ENCODE results near the gene SLC35B3. TPM values are rescaled to one million over a fixed set of nuclear protein-coding genes. Genes with fewer than 3 reads are reported as not detected.
A peak's percentile ranks its signal among the peaks of the same experiment; 100 is the strongest.
"Not testable (repeated sequence)": the region's sequence is repeated elsewhere in the genome, so short reads cannot be mapped to it uniquely, and the experiment has no call there.

SLC35B3 gene
- total RNA-seq = 16.9 TPM
- long read RNA-seq, transcript SLC35B3-202 (11 exons, 1,973 nt) = major isoform, 14 of 41 reads
- long read RNA-seq, partial matches to known transcripts = 0 of 41 reads
- long read RNA-seq, other reads (novel, unspliced or antisense) = 25 of 41 reads

DNA sequence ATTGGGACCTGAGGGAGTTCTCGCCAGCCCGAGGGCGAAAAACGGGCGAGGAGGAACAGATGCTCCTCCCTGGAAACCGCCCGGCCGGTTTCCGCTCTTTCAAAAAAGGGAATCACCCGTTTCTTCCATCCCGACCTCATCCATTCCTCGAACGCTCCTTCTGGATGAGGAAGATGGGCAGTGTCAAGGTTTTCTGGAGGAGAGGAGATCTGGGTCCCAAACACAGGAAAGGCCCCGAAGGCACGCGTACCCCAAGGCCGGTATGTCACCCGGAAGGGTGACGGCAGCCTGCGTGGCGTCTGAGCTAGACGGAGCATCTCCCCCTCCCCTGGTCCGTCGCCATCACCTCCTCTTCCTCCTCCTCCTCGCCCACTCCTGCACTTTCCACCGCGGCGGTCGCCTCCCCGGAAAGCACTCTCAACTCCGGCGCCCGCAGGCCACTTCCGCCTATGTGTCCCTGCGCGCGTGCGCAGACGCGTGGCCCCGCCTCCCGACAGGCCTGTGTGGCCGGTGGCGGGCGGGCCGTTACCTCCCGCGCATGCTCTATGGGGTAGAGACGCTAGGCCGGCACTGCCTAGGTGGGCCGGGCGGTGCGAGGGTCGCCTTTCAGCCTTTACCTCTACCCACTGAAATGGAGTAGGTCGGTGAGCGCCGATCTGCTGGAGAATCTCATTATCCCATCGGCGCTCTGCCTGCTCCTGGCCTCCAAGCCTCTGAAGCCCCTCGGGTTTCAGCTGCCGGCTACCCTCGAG, at the start of gene SLC35B3:
TSS of gene SLC35B3 (minus strand) at position 453 of the 752 bp plus-strand sequence.
- peak; percentile 99 for DNase-seq (ENCODE audit: low spot score)

DNA sequence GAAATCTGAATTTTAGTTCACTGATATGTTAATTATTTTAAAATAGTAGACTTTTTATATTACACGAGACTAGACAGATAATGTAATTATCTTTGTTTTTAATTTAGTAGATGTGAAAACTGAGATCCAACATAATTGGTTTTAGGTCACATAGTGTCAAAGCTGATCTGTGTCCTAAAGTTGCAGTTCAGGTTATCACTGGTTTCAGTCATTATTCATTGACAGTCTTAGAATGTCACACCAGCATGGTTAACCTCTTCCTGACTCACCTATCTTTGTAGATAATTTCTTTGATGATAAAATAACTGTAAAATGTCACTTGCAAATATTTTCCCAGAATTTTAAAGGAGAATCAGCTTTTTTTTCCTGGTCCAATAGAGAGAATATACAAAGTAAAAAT, 48.3 kb upstream of the SLC35B3 start:
- DNase-seq (ENCODE audit: low spot score) = no peak

DNA sequence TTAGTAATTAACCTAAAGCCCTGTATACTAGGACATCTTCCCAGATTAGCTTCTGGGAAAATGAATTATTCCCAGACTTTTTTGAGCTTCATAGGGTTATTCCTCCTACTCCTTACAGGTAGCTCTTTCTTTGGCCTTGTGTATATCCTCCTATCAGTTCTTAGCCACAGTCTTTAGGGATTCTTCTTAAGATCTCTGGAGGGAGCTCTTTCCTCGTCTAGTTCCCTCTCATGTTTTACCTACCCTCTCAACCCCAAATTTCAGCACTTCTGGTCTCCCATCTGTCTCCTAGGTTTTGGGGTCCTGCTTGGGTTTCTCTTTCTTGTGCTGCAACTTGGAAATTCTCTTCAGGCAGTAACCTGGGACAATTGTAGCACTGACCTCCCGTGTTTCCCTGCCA, 46.4 kb upstream of the SLC35B3 start:
- no peak for DNase-seq (ENCODE audit: low spot score)

DNA sequence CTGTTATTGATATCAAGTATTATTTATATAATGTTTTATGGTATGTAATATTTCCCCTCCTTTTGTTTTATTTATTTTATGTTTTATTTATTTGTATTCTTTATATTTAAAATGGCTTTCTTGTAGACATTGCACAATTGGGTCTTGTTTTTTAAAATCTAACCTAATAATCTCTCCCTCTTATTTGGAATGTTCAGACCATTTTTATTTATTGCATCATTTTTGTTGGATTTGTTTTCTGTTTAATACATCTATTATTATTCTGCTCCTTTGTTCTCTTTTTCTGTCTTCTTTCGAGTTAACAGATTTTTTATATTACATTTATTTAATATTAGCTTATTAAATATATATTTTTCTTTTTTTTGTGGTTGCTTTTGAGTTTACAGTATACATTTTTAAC, 43.1 kb upstream of the SLC35B3 start:
- DNase-seq (ENCODE audit: low spot score) = no peak

DNA sequence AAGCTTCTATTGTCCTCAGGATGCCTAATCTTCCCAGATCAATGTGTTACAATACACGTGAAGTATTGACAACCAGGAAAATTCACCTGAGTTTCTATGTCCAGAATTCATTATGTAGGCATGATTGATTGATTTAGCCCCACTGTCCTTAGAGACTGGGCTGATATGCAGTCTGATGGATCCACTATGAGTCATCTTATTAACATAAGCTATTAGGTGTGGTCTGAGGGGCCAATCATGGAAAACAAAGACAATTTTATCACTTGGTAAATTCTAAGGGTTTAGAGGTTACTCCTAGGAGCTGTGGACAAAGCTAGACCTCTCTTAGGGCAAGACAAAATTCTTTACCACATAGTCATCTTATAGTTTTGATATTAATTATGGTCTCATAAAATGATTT, 41.3 kb upstream of the SLC35B3 start:
- DNase-seq (ENCODE audit: low spot score) = no peak

DNA sequence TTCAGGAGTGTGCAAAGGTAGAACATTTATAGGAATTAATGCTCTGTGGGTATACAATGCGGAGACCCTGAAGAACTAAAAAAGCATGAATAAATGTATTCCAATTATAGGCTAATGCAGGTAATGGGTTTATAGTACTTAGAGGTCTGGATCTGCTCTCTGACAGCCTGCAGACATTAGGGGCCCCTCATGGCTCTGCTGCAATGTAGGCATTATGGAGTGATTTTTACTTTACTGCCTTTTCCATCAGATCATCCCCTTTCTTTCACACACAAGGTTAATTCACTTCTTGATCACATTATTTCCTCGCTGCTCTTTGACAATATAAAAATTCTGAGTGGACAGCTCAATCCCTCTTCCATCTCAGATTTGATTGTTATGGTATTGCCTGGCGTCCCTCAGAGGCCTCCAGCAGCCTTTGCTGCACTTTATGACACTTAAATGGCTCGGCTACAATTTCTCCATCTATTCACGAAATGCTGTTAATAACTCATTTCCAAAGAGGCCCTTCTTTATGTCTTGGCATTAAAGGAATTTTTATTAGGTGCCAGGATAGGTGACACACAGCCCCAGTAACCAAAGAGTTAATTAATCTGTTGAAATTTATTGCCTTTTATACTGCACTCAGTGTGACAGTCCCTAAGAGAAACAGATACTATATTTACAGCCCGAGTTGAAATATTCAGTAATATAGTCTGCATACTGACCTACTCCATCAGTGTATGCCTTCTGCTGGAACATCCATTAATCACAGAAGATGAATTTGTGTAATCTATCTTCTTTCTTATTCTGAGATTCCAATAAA, 33.4 kb upstream of the SLC35B3 start:
- no peak for DNase-seq (ENCODE audit: low spot score)

DNA sequence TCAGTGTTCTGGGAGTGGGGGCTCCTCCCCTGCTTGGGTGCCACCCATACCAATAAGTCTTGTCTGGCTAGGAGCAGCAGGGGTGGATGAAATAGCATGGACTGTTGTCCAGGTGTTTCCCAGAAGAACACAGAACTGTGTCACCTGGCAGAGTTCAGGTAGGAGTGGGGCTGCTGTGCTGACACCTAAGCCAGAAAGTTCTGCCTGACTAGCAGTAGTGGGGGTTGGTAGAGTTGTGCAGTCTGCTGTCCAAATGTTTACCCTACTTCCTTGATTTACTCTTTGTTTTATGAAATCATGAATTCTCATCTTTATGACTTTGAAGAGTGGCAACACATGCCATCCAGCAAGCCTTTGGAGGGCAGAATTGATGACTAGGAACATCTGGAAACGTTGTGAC, 27.3 kb upstream of the SLC35B3 start:
- no peak for DNase-seq (ENCODE audit: low spot score)

DNA sequence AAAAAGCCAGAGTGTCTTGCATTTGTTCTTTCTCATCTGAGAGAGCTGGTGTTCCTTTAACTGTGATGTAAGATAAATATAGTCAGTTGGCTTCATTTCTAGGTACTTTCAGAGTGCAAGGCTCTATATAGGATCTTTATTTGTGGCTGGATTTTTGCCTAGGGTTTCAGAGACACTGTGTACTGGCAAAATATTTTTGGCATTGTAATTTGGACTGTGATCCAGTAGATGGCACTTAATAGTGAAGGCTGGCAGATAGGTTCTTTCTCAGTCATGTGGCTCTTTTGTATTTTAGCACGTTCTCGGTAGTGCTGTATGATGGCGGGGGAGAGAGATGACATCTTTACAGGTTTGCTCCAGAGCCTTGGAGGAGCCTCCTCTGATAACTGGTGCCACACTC, 26.8 kb upstream of the SLC35B3 start:
- no peak for DNase-seq (ENCODE audit: low spot score)

DNA sequence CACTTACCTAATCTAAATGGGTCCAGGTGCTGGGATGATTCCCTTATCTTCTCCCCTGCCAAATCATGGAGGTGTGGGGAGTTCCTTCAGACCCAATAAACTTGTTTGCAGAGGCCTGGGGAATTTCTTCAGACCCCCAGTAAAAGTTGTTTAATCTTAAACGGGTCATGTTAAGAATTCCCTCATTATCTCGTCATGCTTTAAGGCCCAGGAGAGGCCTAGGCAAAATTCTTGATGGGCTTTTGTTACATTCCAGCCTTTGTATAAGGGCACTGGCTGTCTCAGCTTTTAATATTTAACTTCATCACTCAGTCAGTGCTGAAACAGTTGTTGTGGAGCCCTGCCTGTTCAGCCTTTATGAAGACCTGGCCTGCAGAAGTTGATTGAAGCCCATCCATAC, 11.0 kb upstream of the SLC35B3 start:
- DNase-seq (ENCODE audit: low spot score) = no peak

DNA sequence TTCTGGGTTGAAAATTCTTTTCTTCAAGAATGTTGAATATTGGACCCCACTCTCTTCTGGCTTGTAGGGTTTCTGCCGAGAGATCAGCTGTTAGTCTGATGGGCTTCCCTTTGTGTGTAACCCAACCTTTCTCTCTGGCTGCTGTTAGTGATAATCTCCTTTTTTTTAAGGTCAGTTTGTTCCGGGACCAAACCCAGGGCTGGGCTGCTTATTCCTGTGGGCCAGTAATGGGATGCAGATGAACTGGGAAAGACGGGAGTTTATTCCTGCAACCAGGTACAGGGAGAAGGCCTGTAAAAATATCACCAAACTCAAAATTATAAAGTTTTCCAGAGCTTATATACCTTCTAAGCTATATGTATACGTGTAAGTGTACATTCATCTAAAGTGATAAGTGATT, 10.6 kb upstream of the SLC35B3 start:
- not testable (repeated sequence) for DNase-seq (ENCODE audit: low spot score)

DNA sequence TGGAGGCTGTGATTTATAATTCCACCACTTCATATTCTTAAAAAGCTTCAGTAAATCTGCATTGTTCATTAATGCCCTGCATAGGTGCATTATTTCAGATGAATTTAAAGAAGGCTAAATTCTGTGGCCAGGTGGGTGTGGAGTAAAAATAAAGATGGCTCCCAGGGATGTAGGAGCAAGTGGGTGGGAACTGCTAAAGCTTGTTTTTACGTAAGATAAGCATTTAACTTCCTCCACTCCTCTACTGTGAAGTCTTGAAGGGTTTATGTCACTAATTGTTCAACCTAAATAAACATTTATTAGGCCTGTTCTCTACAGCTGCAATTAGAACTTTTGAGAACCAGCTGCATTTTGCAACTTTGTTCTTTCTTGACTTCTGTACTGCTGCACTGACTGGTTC, 6.8 kb upstream of the SLC35B3 start:
- DNase-seq (ENCODE audit: low spot score) = no peak

DNA sequence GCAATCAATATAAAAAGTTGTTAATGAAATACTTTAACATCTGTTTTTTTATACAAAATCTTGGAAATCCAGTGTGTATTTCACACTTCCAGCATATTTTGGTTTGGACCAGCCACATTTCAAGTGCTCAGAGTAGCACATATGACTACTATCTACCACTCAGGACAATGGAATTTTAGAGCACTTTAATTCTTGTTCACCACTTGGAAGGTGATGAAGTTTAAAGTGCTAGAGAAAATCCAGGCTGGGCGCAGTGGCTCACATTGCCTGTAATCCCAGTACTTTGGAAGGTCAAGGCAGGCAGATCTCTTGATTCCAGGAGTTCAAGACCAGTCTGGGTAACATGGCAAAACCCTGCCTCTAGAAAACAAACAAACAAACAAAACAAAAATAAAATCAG, 6.1 kb upstream of the SLC35B3 start:
- DNase-seq (ENCODE audit: low spot score) = no peak

DNA sequence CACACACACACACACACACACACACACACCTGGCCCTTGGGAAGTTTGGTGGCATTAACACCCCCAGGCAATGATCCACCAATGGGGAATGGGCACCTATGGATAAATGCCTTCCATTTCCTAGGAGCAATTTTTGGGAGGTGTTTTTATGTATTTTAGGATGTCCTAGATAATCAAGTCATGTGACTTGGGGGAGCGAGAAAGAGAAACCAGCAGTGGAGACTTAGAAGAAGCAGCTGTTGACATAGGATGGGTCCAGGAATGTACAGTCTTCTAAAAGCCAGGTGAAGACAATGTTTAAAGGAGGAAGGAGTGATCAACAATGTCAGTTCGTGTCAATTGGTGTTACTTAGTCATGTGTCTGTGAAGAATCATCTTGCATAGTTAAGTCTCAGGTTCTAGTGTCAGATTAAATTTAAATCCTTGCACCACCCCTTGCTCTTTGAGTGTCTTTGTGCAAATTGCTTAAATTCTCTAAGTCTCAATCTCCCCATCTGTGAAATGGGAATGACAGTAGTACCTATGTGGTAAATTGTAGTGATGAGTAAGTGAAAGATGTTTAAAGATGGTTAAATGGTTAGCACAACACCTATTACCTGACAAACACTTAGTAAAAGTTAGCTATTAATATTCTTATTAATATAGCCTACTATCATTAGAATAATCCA, 4.4 kb upstream of the SLC35B3 start:
- no peak for DNase-seq (ENCODE audit: low spot score)

DNA sequence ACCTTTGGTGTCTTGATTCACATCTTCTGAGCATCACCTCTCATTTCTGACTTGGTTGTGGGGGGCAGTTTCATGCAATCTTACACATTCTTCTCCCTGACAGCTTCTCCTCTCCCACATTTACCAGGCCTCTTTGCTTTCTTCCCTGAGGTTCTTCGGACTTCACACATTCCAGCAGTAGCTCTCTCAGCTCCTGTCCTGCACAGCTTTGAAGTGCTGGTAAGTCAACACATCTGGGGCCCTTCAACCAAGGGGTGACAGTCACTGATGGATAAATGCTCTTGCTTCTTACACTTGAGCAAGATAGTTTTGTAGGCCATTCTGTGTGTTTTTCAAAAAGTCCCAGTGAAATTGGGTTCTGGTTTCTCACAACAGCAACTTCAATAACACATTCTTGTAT, 2.5 kb upstream of the SLC35B3 start:
- DNase-seq (ENCODE audit: low spot score) = no peak

DNA sequence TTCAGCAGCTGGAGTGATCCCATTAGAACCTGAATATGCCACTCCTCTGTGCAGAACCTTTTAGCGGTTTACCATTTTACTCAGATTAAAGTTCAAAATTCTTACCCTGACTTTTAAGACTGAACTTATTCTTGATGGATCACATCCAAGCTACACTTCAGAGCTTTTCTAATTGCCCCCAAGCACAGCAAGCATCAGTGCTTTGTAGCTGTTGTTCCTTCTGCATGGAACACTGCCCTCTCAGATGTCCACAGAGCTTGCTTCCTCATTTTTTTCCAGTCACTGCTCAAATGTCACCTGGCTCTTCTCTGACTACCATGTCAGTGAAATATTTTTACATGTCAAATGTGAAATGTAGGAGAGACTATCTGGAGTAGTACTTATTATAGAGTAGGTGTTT, 1.6 kb upstream of the SLC35B3 start:
- DNase-seq (ENCODE audit: low spot score) = no peak

DNA sequence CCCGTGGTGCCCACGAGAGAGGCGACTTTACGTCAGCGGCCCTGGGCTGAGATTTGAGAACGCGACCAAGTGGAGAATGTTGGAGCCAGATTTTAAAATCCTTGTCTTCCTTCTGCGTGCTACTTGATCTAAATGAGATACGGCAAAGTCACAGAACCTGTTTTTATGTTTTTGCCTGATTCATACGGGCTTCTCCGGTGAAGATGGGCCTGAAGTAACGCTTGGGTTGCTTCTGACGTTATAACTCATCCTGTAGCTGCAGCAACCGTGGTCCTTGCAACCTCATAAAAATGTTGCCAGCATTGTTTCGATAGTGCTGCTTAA, 462 bp upstream of the SLC35B3 start:
- DNase-seq (ENCODE audit: low spot score) = no peak

DNA sequence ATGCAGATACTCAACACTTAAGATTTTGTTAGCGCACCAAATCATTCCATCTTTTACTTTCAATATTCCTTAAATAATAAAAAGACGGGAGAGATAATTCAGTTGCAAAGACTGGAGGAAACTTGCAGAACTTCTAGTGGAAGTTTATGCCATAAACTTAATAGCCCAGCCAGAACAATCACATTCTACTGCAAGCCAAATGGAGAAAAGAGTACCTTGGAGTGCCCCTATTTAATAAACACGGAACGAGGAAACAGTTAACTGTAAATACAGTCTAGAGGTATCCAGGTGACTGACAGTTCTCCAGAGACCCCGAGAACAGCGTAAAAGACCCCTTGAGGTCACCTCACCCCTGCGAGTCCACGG, 635 bp downstream of the SLC35B3 start:
- no peak for DNase-seq (ENCODE audit: low spot score)

DNA sequence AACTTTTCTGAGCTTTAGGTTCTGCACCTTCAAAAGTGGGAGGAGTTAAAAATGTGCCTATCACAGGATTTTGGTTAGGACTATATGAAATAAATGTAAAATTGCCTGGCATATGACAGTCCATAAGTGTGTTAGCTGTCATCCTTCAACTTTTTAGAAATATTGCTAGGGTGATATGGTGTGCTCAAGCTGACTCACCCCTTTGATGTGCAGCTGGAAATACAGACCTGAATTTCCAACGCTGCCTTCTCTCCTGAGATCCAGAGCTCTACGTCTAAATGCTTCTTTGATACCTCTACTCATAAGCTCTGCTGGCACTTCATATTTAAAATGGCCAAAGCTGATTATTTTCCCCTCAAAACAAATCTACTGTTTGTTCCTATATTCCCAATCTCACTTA, 2.7 kb downstream of the SLC35B3 start:
- no peak for DNase-seq (ENCODE audit: low spot score)

DNA sequence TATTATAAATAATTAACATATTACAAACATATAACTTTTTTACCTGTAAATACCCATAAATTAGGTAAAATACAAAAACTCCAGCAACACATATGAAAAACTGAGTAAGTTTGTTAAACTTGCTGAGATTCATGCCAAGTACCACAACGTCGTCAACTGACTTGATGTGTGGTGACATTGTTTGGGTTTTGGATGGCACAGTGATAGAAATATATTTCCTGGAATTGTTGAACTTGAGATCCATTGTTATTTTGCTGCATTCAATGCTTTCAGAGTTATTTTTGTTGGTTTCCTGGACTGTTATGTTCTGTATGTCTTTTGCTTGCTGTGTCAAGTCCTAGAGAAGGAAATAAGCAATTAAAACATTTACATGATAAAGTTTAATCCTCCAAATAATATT, 5.5 kb downstream of the SLC35B3 start:
- DNase-seq (ENCODE audit: low spot score) = no peak

DNA sequence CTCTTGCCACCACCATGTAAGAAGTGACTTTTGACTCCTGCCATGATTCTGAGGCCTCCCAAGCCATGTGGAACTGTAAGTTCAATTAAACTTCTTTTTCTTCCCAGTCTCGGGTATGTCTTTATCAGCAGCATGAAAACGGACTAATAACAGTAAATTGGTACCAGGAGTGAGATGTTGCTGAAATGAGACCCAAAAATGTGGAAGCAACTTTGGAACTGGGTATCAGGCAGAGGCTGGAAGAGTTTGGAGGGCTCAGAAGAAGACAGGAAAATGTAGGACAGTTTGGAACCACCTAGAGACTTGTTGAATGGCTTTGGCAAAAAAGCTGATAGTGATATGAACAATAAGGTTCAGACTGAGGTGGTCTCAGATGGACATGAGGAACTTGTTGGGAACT, 8.8 kb downstream of the SLC35B3 start:
- not testable (repeated sequence) for DNase-seq (ENCODE audit: low spot score)

DNA sequence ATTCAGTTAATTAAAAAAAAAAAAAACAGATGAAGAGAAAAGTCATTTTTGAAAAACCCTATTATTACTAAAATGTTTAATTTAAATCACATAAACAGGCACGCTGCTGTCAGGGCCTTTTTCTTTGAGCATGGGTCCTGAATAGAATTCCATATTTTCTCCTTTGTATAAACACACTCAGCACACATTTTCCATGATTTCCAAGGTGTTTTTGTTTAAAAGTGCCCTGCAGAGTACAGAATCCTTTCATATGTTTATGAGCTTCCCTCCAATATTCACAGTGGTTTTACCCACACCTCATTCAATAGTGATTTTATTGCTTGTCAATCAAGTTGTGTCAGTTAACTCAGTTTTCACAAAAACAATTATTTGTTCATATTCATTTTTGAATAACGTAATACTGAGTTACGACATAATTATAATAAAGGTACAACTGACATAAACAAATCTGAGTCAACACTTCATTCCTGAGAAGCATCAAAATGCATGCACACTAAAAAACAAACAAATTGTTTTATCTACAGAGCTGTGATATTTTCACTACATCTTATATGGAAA, 15.2 kb downstream of the SLC35B3 start:
- no peak for DNase-seq (ENCODE audit: low spot score)

DNA sequence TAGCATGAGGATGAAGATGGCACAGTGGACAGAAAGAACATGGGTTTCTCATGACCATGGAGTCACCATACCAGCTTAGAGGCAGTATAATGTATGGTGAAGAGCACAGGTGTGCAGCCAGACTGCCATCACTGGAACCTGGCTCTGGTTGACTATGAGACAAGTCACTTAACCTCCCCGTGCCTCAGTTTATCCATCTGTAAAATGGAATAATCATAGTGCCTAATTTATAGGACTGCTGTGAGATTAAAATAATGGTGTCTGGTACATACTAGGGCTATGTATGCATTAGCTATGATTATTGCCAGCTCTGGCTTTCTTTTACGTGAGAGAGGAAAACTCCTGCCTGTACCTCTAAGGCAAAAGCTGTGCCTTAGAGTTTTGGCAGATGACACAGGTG, 19.4 kb downstream of the SLC35B3 start:
- no peak for DNase-seq (ENCODE audit: low spot score)
